ENCODE results near the gene INPP5D.

The INPP5D gene

DNA sequence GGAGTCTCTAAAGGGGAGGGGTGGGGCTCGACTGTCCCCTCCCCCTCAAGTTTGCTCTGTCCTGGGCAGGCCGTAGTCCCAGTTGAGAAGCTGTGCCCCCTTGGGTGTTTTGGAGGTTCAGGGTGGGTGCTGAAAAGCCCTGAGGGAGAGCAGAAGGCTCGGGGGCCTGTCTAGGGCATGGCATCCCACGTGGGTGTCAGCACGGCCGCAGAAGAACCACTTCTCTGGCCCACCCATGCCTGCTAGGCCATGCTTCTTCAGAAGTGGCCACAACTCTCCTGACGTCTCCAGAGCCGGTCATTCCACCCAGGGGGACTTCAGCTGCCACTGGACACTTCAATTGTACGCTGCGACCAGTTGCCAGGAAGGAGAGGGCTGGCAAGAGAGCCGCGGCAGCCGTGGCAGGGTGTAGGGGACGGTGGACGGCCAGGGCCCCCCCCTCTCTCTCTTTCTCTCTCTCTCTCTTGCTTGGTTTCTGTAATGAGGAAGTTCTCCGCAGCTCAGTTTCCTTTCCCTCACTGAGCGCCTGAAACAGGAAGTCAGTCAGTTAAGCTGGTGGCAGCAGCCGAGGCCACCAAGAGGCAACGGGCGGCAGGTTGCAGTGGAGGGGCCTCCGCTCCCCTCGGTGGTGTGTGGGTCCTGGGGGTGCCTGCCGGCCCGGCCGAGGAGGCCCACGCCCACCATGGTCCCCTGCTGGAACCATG, at the start of gene INPP5D:
TSS of gene INPP5D (plus strand) at position 546 of the 704 bp plus-strand sequence. CDS start at position 683, 137 bp downstream.
- DNase-seq (ENCODE audit: low read depth), result no peak
- no peak within 1 kb of the TSS for H3K4me3 ChIP-seq (ENCODE audit: control insufficient read depth, low read depth, low read length)
- TF ChIP-seq, protein P1, sequence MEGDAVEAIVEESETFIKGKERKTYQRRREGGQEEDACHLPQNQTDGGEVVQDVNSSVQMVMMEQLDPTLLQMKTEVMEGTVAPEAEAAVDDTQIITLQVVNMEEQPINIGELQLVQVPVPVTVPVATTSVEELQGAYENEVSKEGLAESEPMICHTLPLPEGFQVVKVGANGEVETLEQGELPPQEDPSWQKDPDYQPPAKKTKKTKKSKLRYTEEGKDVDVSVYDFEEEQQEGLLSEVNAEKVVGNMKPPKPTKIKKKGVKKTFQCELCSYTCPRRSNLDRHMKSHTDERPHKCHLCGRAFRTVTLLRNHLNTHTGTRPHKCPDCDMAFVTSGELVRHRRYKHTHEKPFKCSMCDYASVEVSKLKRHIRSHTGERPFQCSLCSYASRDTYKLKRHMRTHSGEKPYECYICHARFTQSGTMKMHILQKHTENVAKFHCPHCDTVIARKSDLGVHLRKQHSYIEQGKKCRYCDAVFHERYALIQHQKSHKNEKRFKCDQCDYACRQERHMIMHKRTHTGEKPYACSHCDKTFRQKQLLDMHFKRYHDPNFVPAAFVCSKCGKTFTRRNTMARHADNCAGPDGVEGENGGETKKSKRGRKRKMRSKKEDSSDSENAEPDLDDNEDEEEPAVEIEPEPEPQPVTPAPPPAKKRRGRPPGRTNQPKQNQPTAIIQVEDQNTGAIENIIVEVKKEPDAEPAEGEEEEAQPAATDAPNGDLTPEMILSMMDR (IDR thresholded peaks at IDR 0.05; ENCODE audit: control insufficient read depth, insufficient read depth, low read depth, low read length, missing control alignments), result no peak

DNA sequence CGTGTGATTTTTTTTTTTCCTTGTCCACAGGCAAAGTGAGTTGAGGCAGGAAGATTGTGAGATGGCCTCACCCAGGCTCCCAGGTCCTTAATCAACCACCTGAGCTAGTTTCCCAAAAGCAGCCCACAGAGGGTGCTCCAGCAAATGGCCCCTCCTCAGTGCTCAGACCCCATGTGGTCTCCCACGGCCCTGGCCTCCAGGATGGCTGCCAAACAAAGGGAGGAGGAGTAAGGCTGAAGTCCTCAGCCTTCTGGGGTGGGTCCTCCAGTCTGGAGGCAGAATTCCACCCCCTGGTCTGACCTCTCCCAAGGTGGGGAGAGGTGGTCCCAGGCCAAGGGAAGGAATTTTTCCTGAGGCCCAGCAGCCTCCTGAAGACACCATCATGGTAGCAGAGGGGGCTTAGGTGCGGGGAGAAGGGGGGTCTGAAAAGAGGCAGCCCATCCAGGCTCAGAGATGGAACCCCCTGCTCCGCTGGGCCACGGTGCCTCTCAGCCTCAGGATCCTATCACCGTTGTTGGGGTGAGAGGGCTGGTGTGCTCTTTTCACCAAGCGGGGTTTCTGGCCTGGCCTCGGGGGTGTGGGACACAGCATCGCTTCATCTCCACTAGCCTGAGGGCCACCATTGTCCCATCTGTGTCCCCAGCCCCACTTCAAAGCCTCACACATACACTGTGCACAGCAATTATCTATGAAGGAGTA, 49.4 kb upstream of the INPP5D start:
- H3K4me3 ChIP-seq (ENCODE audit: control insufficient read depth, low read depth, low read length), result no peak overlapping the region
- TF ChIP-seq, protein P1 (IDR thresholded peaks at IDR 0.05; ENCODE audit: control insufficient read depth, insufficient read depth, low read depth, low read length, missing control alignments), result no peak
- no peak for DNase-seq (ENCODE audit: low read depth)

DNA sequence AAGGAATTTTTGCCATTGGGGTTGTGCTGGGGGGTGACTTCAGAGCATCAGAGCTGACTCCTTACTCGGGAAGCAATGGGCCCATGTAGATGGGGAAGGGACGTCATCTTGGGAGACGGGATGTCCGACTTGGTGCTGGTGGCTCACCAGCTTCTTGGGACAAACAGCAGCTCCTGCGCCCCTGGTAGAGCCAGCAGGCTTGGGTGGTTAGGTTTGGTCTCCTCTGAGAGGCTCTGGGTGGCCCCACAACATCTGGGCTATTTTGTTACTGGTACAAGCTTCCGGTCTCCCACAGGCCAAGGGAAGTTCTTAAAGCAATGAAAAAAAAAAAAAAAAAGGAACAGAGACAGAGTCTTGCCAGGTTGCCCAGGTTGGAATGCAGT, 48.9 kb upstream of the INPP5D start:
- H3K4me3 ChIP-seq (ENCODE audit: control insufficient read depth, low read depth, low read length), result no peak overlapping the region
- DNase-seq (ENCODE audit: low read depth), result no peak
- TF ChIP-seq, protein P1 (IDR thresholded peaks at IDR 0.05; ENCODE audit: control insufficient read depth, insufficient read depth, low read depth, low read length, missing control alignments), result no peak

DNA sequence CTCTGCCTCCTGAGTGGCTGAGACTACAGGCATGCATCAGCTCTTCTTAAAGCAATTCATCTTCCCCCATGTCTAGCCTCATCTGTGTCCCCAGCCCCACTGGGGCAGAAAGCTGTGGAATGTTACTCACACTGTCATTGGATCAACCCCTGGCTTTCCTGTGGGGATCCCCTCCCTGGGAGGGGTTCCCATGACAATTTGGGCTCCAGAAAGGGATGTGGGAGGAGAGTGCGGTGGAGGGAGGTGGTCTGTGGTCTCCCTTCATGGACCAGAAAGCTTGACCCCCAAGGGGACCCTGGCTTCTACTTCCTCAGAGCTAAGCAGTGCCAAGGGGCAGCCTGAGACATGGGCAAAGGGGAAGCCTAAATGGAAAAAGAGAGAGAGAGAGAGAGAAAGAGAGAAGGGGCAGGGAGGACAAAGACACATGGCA, 48.4 kb upstream of the INPP5D start:
- TF ChIP-seq, protein P1 (IDR thresholded peaks at IDR 0.05; ENCODE audit: control insufficient read depth, insufficient read depth, low read depth, low read length, missing control alignments), result no peak
- no peak for DNase-seq (ENCODE audit: low read depth)
- no peak overlapping the region for H3K4me3 ChIP-seq (ENCODE audit: control insufficient read depth, low read depth, low read length)

DNA sequence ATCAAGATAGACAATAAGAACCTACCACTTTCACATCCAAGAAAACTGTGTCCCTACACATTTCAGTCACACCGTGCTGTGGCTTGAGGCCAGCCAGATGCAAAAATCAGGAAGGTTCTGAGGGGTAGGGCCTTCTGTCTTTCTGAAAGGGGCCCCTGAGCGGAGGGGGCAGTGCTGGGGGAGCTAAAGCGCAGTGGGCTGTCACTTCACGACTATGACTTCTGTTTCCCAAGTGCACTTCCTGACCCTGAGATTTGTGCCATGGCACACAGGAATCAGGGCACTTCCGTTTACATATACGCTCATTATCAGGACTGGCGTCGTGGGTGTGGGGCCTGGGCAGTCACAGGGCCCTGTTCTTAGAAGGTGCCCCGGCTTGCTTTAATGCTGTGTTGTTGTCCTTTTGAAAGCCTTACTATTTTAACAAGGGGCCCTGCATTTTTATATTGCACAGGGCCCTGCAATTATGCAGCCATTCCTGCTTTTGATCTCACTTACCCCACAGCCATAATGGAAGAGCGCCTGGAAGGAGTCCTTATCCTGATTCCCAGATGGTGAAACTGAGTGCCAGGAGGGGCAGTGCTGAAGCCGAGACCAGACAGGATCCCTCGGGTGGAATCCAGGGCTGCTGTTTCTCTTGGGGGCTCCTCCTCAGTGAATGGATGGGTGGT, 47.7 kb upstream of the INPP5D start:
- DNase-seq (ENCODE audit: low read depth), result no peak
- TF ChIP-seq, protein P1 (IDR thresholded peaks at IDR 0.05; ENCODE audit: control insufficient read depth, insufficient read depth, low read depth, low read length, missing control alignments), result no peak
- H3K4me3 ChIP-seq (ENCODE audit: control insufficient read depth, low read depth, low read length), result no peak overlapping the region

DNA sequence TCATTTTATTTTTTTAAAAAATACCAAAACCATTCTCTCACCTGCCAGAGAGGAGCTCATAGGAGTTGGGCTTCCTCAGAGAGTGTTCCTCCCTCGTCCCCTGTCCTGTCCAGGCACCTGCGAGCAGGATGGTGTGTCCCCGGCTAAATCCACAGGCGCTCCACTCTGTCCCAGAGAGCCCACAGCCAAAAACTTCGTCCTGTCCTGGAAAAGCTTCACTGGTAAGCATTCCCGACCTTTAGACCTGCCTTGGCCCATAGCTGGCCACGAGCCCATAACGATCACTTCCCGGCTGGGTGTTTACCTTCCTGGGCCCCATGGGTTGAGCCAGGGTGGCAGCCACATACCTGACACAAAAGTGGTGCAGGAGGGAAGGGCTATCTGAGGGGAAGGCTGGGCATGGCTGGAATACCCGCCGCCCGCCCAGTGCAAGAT, 47.1 kb upstream of the INPP5D start, which contains the start of gene NGEF:
TSS of gene NGEF (minus strand) at position 230 of the 435 bp plus-strand sequence. CDS start 38,366 bp downstream, outside the sequence.
- H3K4me3 ChIP-seq (ENCODE audit: control insufficient read depth, low read depth, low read length), result no peak within 1 kb of the TSS
- TF ChIP-seq, protein P1 (IDR thresholded peaks at IDR 0.05; ENCODE audit: control insufficient read depth, insufficient read depth, low read depth, low read length, missing control alignments), result no peak
- no peak for DNase-seq (ENCODE audit: low read depth)

Data from AG09309 (cell line).